ENCODE data around the gene IQGAP3.

- TF ChIP-seq CTCF (IDR thresholded peaks at IDR 0.05) (no peak), POLR2A (IDR thresholded peaks at IDR 0.05) (peak in 1 of 4 donors; percentile 40), POLR2AphosphoS5 (IDR thresholded peaks at IDR 0.05) (peak; percentile 80 to 91)
Observed at GRCh38 chr1:156510709-156511108, 61.7 kb downstream of the IQGAP3 start.
